Peyer's patch (tissue), 4 donors: Measurements from ENCODE around the gene MARCKSL1.

Experiments used
- CTCF ChIP-seq, 6 experiments: fragments of 450-650 bp in 4 of 6; fragments of 200-600 bp in 2 of 6; sonication (generic) in 1 of 6; IDR thresholded peaks; one replicate each; pipeline ENCODE4 v1.5.1; 2017 to 2019; ENCODE audit warnings: antibody characterized with exemption in 6 of 6, mild to moderate bottlenecking in 3 of 6, moderate library complexity in 1 of 6
- POLR2A ChIP-seq, 2 donors: fragments of 450-650 bp; IDR thresholded peaks; one replicate each; pipeline ENCODE4 v1.5.1; 2017; ENCODE audit warnings: antibody characterized with exemption in 2 of 2, mild to moderate bottlenecking in 2 of 2, moderate library complexity in 2 of 2

- no peak for TF ChIP-seq CTCF (IDR thresholded peaks at IDR 0.05)
- no peak for TF ChIP-seq POLR2A (IDR thresholded peaks at IDR 0.05)
Measured at GRCh38 chr1:32376199-32376598, 40.2 kb upstream of the MARCKSL1 start.
